Thyroid gland (tissue), 4 donors: ENCODE data around the gene UBALD2.

Experiments
- POLR2A ChIP-seq, 2 donors: fragments of 450-650 bp; IDR thresholded peaks; one replicate each; pipeline ENCODE4 v1.6.1; 2017; ENCODE audit warnings: antibody characterized with exemption in 2 of 2, mild to moderate bottlenecking in 2 of 2, moderate library complexity in 1 of 2
- TF ChIP-seq, protein P1 (sequence below), 6 experiments: fragments of 200-600 bp in 3 of 6; fragments of 450-650 bp in 3 of 6; sonication (generic) in 3 of 6; IDR thresholded peaks; one replicate each; pipeline ENCODE4 v1.5.1; 2016 to 2019; ENCODE audit warnings: antibody characterized with exemption in 6 of 6, mild to moderate bottlenecking in 2 of 6, inconsistent platforms in 1 of 6, moderate library complexity in 1 of 6

GRCh38 chr17:76252040-76252954 lies 12.9 kb upstream of the UBALD2 start:
- TF ChIP-seq POLR2A (IDR thresholded peaks at IDR 0.05): peak in 1 of 2 donors; percentile 15
- TF ChIP-seq, protein P1, sequence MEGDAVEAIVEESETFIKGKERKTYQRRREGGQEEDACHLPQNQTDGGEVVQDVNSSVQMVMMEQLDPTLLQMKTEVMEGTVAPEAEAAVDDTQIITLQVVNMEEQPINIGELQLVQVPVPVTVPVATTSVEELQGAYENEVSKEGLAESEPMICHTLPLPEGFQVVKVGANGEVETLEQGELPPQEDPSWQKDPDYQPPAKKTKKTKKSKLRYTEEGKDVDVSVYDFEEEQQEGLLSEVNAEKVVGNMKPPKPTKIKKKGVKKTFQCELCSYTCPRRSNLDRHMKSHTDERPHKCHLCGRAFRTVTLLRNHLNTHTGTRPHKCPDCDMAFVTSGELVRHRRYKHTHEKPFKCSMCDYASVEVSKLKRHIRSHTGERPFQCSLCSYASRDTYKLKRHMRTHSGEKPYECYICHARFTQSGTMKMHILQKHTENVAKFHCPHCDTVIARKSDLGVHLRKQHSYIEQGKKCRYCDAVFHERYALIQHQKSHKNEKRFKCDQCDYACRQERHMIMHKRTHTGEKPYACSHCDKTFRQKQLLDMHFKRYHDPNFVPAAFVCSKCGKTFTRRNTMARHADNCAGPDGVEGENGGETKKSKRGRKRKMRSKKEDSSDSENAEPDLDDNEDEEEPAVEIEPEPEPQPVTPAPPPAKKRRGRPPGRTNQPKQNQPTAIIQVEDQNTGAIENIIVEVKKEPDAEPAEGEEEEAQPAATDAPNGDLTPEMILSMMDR (IDR thresholded peaks at IDR 0.05): no peak
